Neuronal stem cell (in vitro differentiated cells): Measurements from ENCODE around the gene NPTN.
A peak's percentile ranks its signal among the peaks of the same experiment; 100 is the strongest.

ENCODE experiments used
- DNase-seq: peaks from one replicate; pipeline ENCODE4 v3.0.0-alpha.2; 2013; ENCODE audit warnings: low spot score
- H2AFZ ChIP-seq: one replicate; pipeline ENCODE4 v1.6.1; 2013; ENCODE audit warnings: mild to moderate bottlenecking, low read length, inconsistent platforms
- H2AK5ac ChIP-seq: 2 replicates; pipeline ENCODE4 v1.6.1; 2013; ENCODE audit warnings: low read depth, mild to moderate bottlenecking, inconsistent platforms, low read length, moderate library complexity, mixed read lengths
- H2BK120ac ChIP-seq: 2 replicates; pipeline ENCODE4 v1.6.1; 2013; ENCODE audit warnings: low read depth, mild to moderate bottlenecking, inconsistent platforms, low read length, moderate library complexity, mixed read lengths
- H2BK12ac ChIP-seq: one replicate; pipeline ENCODE4 v1.6.1; 2013; ENCODE audit warnings: low read length, inconsistent platforms
- H2BK15ac ChIP-seq: 2 replicates; pipeline ENCODE4 v1.6.1; 2013; ENCODE audit warnings: mild to moderate bottlenecking, low read length, inconsistent platforms, mixed read lengths
- H2BK5ac ChIP-seq: one replicate; pipeline ENCODE4 v1.6.1; 2013; ENCODE audit warnings: inconsistent platforms, mild to moderate bottlenecking, low read length, moderate library complexity
- H3K14ac ChIP-seq: one replicate; pipeline ENCODE4 v1.6.1; 2013; ENCODE audit warnings: low read length, inconsistent platforms
- H3K18ac ChIP-seq: 2 replicates; pipeline ENCODE4 v1.6.1; 2013; ENCODE audit warnings: low read length, inconsistent platforms
- H3K23ac ChIP-seq: 2 replicates; pipeline ENCODE4 v1.6.1; 2013; ENCODE audit warnings: low read depth, mild to moderate bottlenecking, mixed read lengths, low read length, inconsistent platforms; ENCODE audit not compliant: poor library complexity
- H3K27ac ChIP-seq: replicated peaks from 3 replicates; pipeline ENCODE4 v1.5.1; 2013; ENCODE audit warnings: low read length, inconsistent platforms
- H3K27me3 ChIP-seq, 3 experiments: 2 replicates each; pipeline ENCODE4 v1.6.1; 2013; ENCODE audit warnings: low read length in 3 of 3, mild to moderate bottlenecking in 2 of 3, inconsistent platforms in 1 of 3, low read depth in 1 of 3, mixed read lengths in 1 of 3, moderate library complexity in 1 of 3; ENCODE audit not compliant: control insufficient read depth in 3 of 3, insufficient read depth in 3 of 3
- H3K36me3 ChIP-seq, 2 donors: replicated peaks in 1 of 2; 2 replicates each; pipeline ENCODE4 v1.6.1; 2013; ENCODE audit warnings: low read length in 2 of 2; ENCODE audit not compliant: control insufficient read depth in 2 of 2, insufficient read depth in 2 of 2
- H3K4ac ChIP-seq: 2 replicates; pipeline ENCODE4 v1.6.1; 2013; ENCODE audit warnings: inconsistent platforms, mild to moderate bottlenecking, low read length, moderate library complexity
- H3K4me1 ChIP-seq, 2 donors: 1 replicate in 1 of 2; 2 replicates in 1 of 2; pipeline ENCODE4 v1.6.1; 2013; ENCODE audit warnings: low read length in 2 of 2, low read depth in 1 of 2; ENCODE audit not compliant: control insufficient read depth in 2 of 2, insufficient read depth in 1 of 2
- H3K4me2 ChIP-seq: one replicate; pipeline ENCODE4 v1.6.1; 2013; ENCODE audit warnings: mild to moderate bottlenecking, low read length, inconsistent platforms; ENCODE audit not compliant: insufficient read depth, poor library complexity, severe bottlenecking
- H3K4me3 ChIP-seq, 2 donors: 2 replicates each; pipeline ENCODE4 v1.5.1; 2013; ENCODE audit warnings: low read length in 2 of 2, mild to moderate bottlenecking in 2 of 2, inconsistent platforms in 1 of 2, moderate library complexity in 1 of 2
- H3K79me1 ChIP-seq: one replicate; pipeline ENCODE4 v1.6.1; 2013; ENCODE audit warnings: low read depth, mild to moderate bottlenecking, inconsistent platforms, low read length, moderate library complexity
- H3K9ac ChIP-seq: one replicate; pipeline ENCODE4 v1.6.1; 2013; ENCODE audit warnings: mild to moderate bottlenecking, low read depth, low read length, inconsistent platforms; ENCODE audit not compliant: poor library complexity
- H3K9me3 ChIP-seq, 2 donors: replicated peaks in 1 of 2; 2 replicates each; pipeline versions ENCODE3 to v1.6.1; 2013; ENCODE audit warnings: low read length in 2 of 2, mild to moderate bottlenecking in 2 of 2, inconsistent platforms in 1 of 2, low read depth in 1 of 2, mixed read lengths in 1 of 2, moderate library complexity in 1 of 2; ENCODE audit not compliant: control insufficient read depth in 2 of 2, insufficient read depth in 1 of 2
- H4K8ac ChIP-seq: one replicate; pipeline ENCODE4 v1.6.1; 2013; ENCODE audit warnings: low read depth, mild to moderate bottlenecking, inconsistent platforms, low read length, moderate library complexity
- H4K91ac ChIP-seq: one replicate; pipeline ENCODE4 v1.6.1; 2013; ENCODE audit warnings: low read length, low read depth, mild to moderate bottlenecking, inconsistent platforms; ENCODE audit not compliant: poor library complexity
- WGBS, 2 donors: extraction: QIAGEN DNeasy Blood & Tissue Kit; methylation state at CpG; one replicate each; pipeline ENCODE4 v1.1.7; 2013; ENCODE audit warnings: missing lambda C conversion rate in 2 of 2, mixed read lengths in 1 of 2; ENCODE audit not compliant: insufficient read length in 2 of 2, insufficient replicate concordance in 1 of 2; ENCODE audit errors: extremely low coverage in 2 of 2; 5-methylcytosine and 5-hydroxymethylcytosine counted together

NPTN gene

DNA sequence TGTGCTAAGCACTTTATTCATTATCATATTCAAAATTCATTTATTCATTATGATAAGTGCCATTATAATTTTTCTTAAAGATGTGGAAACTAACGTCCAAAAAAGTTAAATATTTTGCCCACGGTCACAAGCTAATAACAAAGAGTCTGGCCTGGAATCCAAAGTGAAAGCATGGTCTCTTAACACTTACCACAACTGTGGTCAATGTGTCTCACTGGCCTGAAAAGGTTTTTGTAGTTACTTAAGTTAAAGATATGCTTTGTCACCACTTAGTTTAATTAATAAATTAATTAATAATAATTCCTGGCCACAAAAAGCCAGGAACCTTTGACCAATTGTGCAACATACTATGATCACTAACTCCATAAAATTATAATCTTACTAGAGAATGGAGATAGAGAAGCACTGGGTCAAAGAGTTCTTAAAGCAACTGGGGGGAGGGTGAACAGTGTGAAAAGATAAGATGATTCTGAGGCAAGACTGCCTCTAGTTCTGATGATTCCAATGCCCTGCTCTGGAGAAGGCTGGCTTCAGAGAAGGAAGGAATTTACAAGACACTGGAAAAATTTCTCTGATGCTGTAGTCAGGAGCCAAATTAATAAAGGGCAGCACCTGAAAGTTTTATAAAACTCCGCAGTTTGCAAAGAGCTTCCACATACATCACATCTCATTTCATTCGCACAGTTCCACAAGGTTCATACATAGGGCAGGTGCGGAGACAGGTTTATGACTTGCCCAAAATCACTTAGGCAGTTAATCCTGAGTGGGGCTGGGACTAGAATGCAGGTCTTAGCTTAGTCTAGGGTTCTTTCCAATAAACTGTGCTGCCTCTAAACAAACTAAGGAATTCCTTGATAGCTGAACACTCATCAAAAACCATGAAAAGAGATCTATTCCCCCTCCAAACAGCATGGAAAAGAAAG lies 32.5 kb downstream of the NPTN start:
- H3K27me3 ChIP-seq = no peaks in the 10 kb centered on the region
- H3K23ac ChIP-seq = no peak overlapping the region
- no peak overlapping the region for H3K9ac ChIP-seq
- peaks cover 2% of the 10 kb centered on the region for H3K79me1 ChIP-seq
- no peak overlapping the region for H4K91ac ChIP-seq
- no peak overlapping the region for H3K4me3 ChIP-seq
- H3K14ac ChIP-seq = no peak overlapping the region
- H2AK5ac ChIP-seq = no peak overlapping the region
- H3K4me2 ChIP-seq = peak overlapping the region; percentile 34
- no peak overlapping the region for H4K8ac ChIP-seq
- H3K4me1 ChIP-seq = peaks cover 22 to 45% of the 10 kb centered on the region in 2 donors
- no peak overlapping the region for H2BK15ac ChIP-seq
- no peak overlapping the region for H2BK12ac ChIP-seq
- H2BK120ac ChIP-seq = no peak overlapping the region
- H3K36me3 ChIP-seq = peaks cover 0 to 8% of the 10 kb centered on the region in 2 donors
- WGBS, 2 donors = no CpG with 5 or more reads among the region's 5 CpGs
- no peak overlapping the region for H3K4ac ChIP-seq
- H2AFZ ChIP-seq = no peak overlapping the region
- no peak overlapping the region for H3K18ac ChIP-seq
- H3K9me3 ChIP-seq = no peaks in the 10 kb centered on the region
- no peak for DNase-seq
- peak overlapping the region; percentile 86 for H3K27ac ChIP-seq
- H2BK5ac ChIP-seq = no peak overlapping the region

DNA sequence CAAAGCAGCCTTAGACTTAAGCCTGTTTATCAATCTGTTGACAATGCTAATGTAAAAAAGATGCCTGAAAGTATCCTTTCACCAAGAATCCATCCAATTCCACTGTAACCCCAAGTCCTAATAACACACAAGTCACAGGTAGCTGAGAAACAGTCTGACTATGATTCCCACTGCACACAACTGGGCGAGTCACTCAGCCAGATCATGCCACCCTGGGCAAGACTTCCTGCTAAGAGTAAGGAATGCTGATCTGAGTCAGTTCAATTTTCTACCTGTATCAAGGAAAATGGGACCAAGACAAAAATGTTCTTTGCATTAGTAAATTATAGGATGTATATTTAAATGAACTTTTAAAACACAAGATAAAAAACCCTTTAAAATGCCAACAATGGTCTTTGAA lies 33.3 kb downstream of the NPTN start:
- no CpG with 5 or more reads among the region's 1 CpG for WGBS, 2 donors
- H3K18ac ChIP-seq = no peak overlapping the region
- peaks cover 2% of the 10 kb centered on the region for H3K79me1 ChIP-seq
- no peak overlapping the region for H3K14ac ChIP-seq
- H3K9ac ChIP-seq = no peak overlapping the region
- H3K4ac ChIP-seq = no peak overlapping the region
- H2AK5ac ChIP-seq = no peak overlapping the region
- H3K9me3 ChIP-seq = no peaks in the 10 kb centered on the region
- H4K8ac ChIP-seq = no peak overlapping the region
- no peak for DNase-seq
- no peak overlapping the region for H2BK5ac ChIP-seq
- H2AFZ ChIP-seq = no peak overlapping the region
- no peaks in the 10 kb centered on the region for H3K27me3 ChIP-seq
- H3K4me3 ChIP-seq = no peak overlapping the region
- no peak overlapping the region for H4K91ac ChIP-seq
- H3K4me2 ChIP-seq = no peak overlapping the region
- no peak overlapping the region for H3K23ac ChIP-seq
- H2BK15ac ChIP-seq = no peak overlapping the region
- peaks cover 22 to 45% of the 10 kb centered on the region in 2 donors for H3K4me1 ChIP-seq
- H3K27ac ChIP-seq = peak overlapping the region; percentile 38
- no peak overlapping the region for H2BK12ac ChIP-seq
- H2BK120ac ChIP-seq = no peak overlapping the region
- H3K36me3 ChIP-seq = peaks cover 0 to 12% of the 10 kb centered on the region in 2 donors

DNA sequence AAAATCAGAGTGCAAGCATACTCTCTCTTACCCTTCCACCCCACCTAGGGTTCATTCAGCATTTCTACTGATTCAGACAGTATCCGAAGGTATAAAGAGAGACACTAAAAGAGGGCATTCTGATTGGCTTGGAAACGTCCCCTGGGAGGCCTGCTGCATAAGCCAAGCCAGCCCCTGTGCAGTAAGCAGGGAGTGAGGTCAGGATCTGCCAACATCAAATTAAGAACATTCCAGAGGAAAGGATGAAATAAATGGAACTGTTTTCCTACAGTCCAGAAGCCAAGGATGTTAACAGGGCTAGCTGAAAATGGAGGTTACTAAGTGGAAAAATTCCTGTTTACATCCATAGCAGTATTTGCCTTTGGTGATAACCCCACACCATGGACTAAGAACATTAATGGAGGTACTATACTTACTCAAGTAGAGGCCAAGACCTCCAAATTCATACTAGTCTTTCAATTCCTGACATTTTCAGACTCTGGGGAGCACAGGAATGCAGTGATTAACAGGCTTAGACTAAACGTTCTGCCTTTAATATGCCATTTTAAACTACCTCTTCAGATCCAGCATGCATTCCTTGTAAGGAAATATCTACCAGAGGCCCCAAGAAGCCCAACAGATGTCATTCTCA lies 34.5 kb downstream of the NPTN start:
- Histone ChIP-seq H3K14ac (no peak overlapping the region), H3K27me3 (no peaks in the 10 kb centered on the region), H2AFZ (no peak overlapping the region), H3K79me1 (no peaks in the 10 kb centered on the region), H2BK120ac (no peak overlapping the region), H3K4me1 (peaks cover 22 to 45% of the 10 kb centered on the region in 2 donors), H2BK12ac (no peak overlapping the region), H3K36me3 (peaks cover 0 to 12% of the 10 kb centered on the region in 2 donors), H2AK5ac (no peak overlapping the region), H3K4ac (no peak overlapping the region), H3K4me3 (no peak overlapping the region), H3K27ac (no peak overlapping the region), H3K9ac (no peak overlapping the region), H4K8ac (no peak overlapping the region), H4K91ac (no peak overlapping the region), H2BK15ac (no peak overlapping the region), H2BK5ac (no peak overlapping the region), H3K23ac (no peak overlapping the region), H3K4me2 (no peak overlapping the region), H3K18ac (no peak overlapping the region), H3K9me3 (no peaks in the 10 kb centered on the region)
- no CpG with 5 or more reads among the region's 3 CpGs for WGBS, 2 donors
- no peak for DNase-seq

DNA sequence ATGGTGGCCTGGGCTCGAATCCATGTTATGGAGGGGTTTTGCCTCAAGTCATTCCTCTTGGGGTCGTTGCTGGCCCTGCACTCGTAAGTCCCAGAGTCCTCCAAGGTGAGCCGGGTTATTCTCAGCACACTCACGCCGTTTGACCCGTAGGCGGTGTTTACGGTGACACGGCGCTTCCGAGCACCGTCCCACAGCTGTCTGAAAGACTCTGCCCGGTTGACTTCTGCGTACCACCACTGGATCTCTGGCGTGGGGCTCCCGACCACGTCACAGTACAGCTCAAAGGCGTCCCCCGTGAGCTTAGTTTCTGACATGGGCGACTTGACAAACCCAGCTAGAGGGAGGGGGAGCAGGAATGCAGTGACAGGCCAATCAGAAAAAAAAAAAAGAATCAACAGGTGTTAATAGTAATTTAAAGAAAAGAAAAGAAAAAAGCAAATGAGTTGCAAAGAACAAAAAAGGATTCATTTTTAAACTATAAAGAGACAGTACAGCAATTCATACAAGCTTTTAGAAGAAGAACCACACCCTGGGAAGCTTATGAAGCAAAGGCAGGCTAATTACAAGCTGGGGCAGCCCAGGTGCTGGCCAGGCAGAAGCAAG lies 36.1 kb downstream of the NPTN start:
- no peaks in the 10 kb centered on the region for H3K9me3 ChIP-seq
- H3K27ac ChIP-seq = peak overlapping the region; percentile 26
- no peak overlapping the region for H2BK12ac ChIP-seq
- no peak overlapping the region for H3K4me2 ChIP-seq
- DNase-seq = no peak
- H3K9ac ChIP-seq = no peak overlapping the region
- H3K14ac ChIP-seq = no peak overlapping the region
- peak overlapping the region; percentile 44 for H3K18ac ChIP-seq
- H3K23ac ChIP-seq = no peak overlapping the region
- peaks cover 17 to 38% of the 10 kb centered on the region in 2 donors for H3K4me1 ChIP-seq
- H4K91ac ChIP-seq = no peak overlapping the region
- H4K8ac ChIP-seq = no peak overlapping the region
- H2BK120ac ChIP-seq = no peak overlapping the region
- peak overlapping the region in 1 of 2 donors; percentile 9 for H3K4me3 ChIP-seq
- no CpG with 5 or more reads among the region's 21 CpGs for WGBS, 2 donors
- no peak overlapping the region for H3K4ac ChIP-seq
- H3K27me3 ChIP-seq = no peaks in the 10 kb centered on the region
- peaks cover under 1 to 13% of the 10 kb centered on the region in 2 donors for H3K36me3 ChIP-seq
- H2BK15ac ChIP-seq = no peak overlapping the region
- no peak overlapping the region for H2AK5ac ChIP-seq
- H3K79me1 ChIP-seq = no peaks in the 10 kb centered on the region
- no peak overlapping the region for H2BK5ac ChIP-seq
- no peak overlapping the region for H2AFZ ChIP-seq
